Stimulated activated CD4-positive, alpha-beta T cell treated with anti-CD3 and anti-CD28 coated beads, Interleukin-4, amount 100 ng/mL, for 1 hour (primary cell): ENCODE measurements around the gene PINLYP.

Experiments used
- DNase-seq: peaks from one replicate; pipeline ENCODE4 v3.0.0-alpha.2; 2020

PINLYP gene

GRCh38 chr19:43551399-43552197, 24.0 kb upstream of the PINLYP start:
- DNase-seq = no peak

GRCh38 chr19:43552198-43552450, 23.5 kb upstream of the PINLYP start:
- no peak for DNase-seq

- DNase-seq = no peak
Measured at GRCh38 chr19:43552616-43553015, 23.0 kb upstream of the PINLYP start.

DNA sequence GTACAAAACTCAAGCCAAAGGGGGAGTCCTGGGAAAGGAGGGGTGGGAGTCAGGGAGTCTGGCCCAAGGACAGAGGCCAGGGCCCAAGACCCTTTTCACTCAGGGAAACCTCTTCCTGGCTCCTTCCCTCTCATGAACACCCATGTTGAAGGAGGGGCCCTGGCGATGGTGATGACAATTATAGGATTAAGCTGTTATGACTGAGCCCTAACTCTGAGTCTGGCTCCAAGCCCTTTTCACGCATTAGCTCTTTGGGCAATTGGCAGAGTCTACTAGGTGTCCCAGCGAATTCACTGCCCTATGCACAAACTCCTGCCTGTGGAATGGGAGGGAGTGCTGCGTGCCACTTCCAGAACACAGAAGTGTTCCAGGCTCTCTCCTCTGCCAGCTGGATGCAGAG, 21.9 kb upstream of the PINLYP start:
- DNase-seq = no peak

DNA sequence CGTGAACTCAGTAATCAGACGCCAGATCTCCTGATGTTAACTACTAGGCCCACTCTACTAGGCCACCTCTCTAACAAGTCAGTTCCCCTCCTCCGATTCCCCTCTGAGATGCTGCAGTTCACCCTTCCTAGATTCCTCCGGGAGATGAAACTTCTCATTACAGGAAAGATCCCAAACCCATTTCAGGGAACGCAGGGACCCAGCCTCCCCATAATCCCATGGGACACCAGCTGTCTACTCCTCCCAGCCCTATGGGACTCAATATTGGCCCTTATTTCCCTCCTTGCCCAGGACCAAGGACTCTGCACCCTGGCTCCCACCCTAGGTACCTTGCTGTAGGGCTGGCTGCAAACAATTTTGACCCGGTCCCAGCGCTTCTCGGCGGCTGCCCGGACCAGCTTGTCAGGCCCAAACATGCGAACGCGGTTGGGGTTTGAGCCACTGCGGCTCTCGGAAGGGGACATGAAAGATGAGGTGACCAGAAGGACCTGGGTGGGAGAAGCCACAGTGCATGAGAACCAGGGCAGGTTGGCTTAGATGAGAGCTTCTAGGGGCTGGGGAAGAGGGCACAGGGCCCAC, 21.2 kb upstream of the PINLYP start:
- no peak for DNase-seq

DNA sequence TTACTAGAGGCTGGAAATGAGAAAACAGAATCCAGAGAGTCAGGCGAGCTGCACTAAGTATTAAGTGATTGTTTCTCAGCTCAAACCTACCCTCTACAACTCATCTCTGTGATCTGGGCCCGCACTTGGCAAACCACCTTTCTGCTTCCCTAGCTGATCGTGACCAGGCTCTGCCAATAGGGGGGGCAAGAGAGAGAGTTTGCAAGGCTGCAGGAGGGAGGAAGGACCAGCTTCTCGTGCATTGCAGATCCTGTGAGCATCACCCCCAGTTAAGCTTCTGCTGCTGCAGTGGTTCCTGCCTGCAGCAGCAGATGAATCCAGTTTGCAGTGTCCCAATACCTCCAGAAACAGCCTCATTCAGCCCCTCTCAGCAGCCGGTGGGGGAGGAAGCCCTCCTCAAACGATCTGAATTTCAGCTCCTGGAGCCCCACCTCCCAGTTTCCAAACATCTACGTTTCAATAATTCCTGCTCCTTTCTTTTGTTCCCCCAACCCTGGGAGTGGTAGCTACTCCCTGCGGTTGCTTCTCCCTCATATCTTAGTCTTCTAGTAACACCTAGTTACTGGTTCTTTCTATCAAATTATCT, 20.3 kb upstream of the PINLYP start:
- peak; percentile 79 for DNase-seq

GRCh38 chr19:43560687-43561086, 14.9 kb upstream of the PINLYP start:
- no peak for DNase-seq

DNA sequence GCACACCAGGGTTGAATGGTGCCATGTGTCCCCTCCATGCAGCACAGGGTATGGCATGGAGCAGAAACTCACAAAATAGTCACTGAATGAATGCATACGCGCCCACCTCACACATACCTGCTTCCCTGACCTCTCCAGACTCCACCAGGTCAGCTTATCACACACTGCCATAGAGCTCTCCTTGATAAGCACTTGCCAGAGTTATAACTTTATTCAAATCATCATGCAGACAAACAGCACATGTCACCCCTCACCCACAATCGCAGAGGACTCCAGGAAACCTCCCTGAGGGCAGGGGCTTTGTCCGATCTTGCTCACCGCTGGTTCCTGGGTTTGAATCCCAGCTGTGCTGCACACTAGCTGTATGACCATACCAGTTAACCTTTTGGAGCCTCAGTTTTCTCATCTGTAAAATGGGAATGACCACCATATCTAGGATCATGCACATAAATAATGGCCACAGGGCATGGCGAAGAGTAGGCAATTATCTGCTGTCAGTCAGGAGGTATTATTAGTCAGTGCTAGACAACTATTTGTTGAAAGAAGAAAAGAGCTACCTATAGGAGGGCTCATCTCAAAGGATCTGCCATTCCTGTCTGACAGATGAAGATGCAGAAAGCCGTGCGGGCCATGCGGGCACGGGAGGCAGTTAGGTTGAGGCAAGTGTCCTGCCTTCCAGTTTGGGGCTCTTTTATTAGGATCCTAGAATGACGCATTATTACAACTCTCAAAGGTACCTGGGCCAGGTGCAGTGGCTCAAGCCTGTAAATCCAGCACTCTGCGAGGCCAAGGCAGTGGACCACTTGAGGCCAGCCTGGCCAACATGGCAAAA, 14.2 kb upstream of the PINLYP start:
- no peak for DNase-seq

GRCh38 chr19:43562226-43562697, 13.3 kb upstream of the PINLYP start:
- DNase-seq = no peak

DNA sequence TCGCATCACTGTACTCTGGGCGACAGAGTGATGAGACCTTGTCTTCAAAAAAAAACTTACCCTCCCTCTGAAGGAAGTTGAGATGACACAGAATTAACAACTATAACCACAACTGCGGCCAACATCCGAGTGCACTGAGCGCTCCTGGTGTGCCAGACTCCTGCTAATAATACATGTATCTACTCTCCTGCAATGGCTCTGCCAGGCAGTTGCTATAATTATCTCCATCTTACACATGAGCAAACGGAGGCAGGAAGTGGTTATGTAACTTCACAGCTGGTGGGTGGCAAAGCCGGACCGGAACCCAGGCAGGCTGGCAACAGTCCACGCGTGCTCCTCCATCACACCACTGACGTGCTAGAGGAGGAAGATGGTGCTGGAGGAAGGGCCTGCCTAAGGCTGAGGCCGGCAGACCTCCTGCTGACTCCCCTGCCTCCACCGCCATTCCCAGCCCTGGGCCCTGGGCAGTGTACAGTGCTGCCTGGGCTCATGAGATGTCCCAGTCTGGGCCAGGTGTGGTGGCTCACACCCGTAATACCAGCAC, 12.8 kb upstream of the PINLYP start:
- peak; percentile 56 for DNase-seq

- DNase-seq = no peak
Measured at GRCh38 chr19:43563816-43564457, 11.7 kb upstream of the PINLYP start.

DNA sequence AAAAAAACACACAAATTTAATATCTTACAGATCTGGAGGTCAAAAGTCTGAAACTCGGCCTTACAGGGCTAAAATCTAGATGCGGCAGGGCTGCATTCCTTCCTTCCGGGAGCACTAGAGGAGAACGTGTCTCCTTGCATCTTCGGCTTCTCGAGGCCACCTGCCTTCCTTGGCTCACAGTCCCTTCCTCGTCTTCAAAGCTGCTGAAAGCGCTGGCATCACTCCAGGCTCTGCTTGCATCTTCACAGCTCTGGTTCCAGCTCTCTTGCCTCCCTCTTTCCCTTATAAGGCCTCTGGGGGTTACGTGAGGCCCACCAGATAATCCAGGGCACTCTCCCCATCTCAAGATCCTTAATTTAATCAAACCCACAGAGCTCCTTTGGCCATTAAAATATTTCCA, 10.8 kb upstream of the PINLYP start:
- no peak for DNase-seq

DNA sequence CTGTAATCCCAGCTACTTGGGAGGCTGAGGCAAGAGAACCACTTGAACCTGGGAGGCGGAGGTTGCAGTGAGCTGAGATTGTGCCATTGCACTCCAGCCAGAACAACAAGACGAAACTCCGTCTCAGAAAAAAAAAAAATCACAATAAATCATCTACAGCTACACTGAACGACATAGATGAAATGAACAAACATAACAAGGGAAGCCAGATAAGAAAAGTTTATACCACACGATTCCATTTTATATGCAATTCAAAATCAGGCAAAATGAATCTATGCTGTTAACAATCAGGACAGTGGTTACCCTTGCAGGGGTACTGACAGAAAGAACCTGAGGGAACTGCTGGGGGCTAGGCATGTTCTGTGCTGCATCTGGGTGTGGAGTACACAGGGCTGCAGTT, 5.9 kb upstream of the PINLYP start:
- no peak for DNase-seq

GRCh38 chr19:43570174-43570791, 5.3 kb upstream of the PINLYP start:
- no peak for DNase-seq

DNA sequence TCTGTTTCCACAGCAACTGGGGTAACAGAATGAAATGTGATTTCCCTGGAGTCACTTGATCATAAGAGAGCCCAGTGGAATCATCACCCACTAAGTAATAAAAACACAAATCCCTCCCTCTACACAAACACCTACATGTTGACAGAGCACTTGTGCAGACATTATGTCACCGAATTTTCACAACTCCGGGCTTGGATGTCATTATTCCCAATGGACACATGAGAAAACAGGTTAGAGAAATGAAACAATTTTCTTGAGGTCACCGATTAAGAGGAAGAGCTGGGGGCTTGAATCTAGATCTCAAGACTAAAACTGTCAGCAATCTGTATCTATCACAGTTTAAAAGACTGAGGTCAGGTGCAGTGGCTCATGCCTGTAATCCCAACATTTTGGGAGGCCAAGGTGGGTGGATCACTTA, 3.4 kb upstream of the PINLYP start:
- no peak for DNase-seq

DNA sequence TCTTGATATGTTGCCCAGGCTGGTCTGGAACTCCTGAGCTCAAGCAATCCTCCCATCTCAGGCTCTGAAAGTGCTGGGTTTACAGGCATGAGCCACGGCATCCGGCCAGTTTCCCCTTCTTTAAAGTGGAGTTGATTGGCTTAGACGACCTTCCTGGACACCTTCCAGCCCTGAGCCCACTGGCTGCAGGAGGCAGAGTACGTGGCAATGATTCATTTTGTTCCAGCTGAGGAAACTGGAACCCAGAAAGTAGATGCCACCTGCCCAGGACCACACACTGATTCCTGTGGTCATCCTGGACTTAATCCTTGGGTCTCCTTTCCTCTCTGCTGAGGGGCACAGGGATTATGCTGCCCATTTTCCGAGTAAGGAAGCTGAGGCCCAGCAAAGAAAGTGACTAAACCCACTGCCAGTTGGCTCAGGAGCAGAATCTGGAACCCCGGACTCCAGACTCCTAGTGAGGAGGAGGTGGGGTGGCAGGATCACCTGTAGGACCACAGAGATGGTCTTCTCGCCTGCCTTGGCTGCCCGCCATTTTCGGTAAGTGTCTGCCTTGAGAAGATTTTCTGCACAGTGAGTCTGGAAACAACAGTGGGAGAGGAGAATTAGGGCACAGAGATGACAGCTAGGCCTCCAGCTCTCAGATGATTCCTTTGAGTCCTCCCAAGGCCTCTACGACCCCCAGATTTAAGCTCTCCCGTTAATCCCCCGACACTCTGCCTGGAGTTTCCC, 1.0 kb upstream of the PINLYP start:
- DNase-seq = no peak

GRCh38 chr19:43575955-43576878, 616 bp downstream of the PINLYP start:
- DNase-seq = no peak

GRCh38 chr19:43578787-43579186, 3.2 kb downstream of the PINLYP start:
- no peak for DNase-seq

DNA sequence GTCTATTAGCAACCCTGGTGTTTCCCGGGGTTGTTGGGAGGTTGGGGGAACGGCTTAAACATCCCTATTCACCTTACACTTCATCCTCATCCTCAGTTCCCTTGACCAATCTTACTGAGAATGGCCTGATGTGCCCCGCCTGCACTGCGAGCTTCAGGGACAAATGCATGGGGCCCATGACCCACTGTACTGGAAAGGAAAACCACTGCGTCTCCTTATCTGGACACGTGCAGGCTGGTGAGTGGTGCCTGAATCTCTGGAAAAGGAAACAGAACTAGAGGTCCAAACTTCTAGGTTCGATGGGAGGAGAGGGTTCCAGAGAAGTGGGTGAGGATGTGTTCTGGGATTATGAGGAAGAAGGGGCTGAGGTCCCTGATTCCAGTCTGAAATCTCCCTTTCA, 5.9 kb downstream of the PINLYP start:
- DNase-seq = no peak

- DNase-seq = no peak
Measured at GRCh38 chr19:43582495-43582894, 6.9 kb downstream of the PINLYP start.

DNA sequence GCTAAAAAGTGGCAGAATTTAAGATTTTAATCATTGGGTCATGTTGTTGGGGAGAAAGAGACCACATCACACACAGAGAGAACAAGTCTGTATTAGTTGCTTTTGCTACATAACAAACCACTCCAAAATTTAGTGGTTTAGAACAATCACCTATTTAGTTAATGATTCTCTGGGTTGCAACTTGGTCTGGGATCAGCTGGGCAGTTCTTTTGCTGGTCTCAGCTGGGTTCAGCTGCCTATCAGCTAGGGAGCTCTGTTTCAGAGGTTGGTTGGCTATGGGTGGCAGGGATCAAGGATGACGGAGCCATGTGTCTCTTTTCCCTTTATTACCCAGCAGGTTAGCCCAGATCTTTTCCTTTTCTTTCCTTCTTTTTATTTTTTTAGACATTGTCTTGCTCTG, 8.9 kb downstream of the PINLYP start:
- DNase-seq = no peak
